Measurements from ENCODE around the gene WDR33. TPM values are rescaled to one million over a fixed set of nuclear protein-coding genes. Genes with fewer than 3 reads are reported as not detected.

WDR33 gene
- total and polyA plus RNA-seq, 10 of the 15 experiments (the other 5 are each of a cell fraction or from before 2014, with no cell fraction given), result 29.2 to 73.8 (median 45.6) TPM

DNA sequence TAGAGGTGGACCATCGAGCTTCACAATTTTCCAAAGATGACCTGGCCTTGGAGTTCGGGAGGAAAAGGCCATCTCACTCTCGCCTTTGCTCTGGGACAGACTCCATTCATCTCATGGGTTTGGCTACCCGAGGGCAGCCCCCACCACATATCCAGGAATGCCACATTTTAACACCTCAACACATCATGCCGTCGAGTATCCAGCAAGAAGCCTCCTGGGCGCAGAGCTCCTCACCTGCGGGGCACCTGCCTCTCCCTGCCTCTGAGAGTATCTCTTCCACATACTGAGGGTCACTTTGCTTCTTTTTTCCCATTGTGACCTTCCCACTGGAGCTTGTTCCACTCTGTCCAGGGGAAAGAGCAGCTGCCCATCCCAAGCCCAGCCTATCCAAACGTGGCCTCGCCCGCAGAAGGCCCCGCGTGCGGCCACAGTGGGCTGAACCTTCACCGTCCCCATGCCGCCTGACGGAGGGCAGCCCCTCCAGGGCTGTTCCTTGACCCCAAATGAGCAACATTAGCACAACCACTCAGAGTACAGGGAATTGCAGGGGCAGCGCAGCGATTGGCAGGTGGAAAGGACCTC is 130.2 kb downstream of the WDR33 start:
- ChIA-PET SMC1A (ENCODE audit: uncharacterized antibody, unreplicated experiment) (interaction anchor here (0.6 kb wide), 1 partner anchor 178 kb away, joined by 3 read pairs; no protein-coding TSS in a partner anchor), RAD21 (ENCODE audit: unreplicated experiment) (no interaction called here), POLR2A (no interaction called here), CTCF (interaction anchor here (1.0 kb wide), 1 partner anchor 45 kb away, joined by 3 read pairs; no protein-coding TSS in a partner anchor)
- no peak overlapping the region for H3K9ac ChIP-seq (ENCODE audit: control insufficient read depth, insufficient read depth, low read length)
- H3K4me3 ChIP-seq, result no peak overlapping the region
- H3K9me3 ChIP-seq (replicated peaks; ENCODE audit: control insufficient read depth, insufficient read depth, low read length), result no peaks in the 10 kb centered on the region
- ATAC-seq (no peak), DNase-seq (ENCODE audit: low read depth, low spot score) (no peak), FAIRE-seq (no peak)
- H4K20me1 ChIP-seq (ENCODE audit: control insufficient read depth, insufficient read depth), result 0 out of 2 replicates have a peak, but pooled peaks cover 3% of the 10 kb centered on the region
- H2AFZ ChIP-seq (ENCODE audit: control insufficient read depth, low read depth, low read length), result no peak overlapping the region
- H3K79me2 ChIP-seq (ENCODE audit: control insufficient read depth, insufficient read depth, low read length), result no peaks in the 10 kb centered on the region
- H3K4me2 ChIP-seq (ENCODE audit: control insufficient read depth, insufficient read depth), result no peak overlapping the region
- no peaks in the 10 kb centered on the region for H3K36me3 ChIP-seq (ENCODE audit: control insufficient read depth in 2 of 2, insufficient read depth in 2 of 2, low read length in 1 of 2)
- 51% methylated on average over 18 of the region's 19 CpGs for WGBS (ENCODE audit: insufficient coverage, insufficient replicate concordance, low lambda C conversion rate, missing lambda C conversion rate)
- no peak overlapping the region for H3K27ac ChIP-seq (ENCODE audit: control insufficient read depth, insufficient read depth)
- intact Hi-C loops (cut with micrococcal nuclease; ENCODE audit: unreplicated experiment) (no loop called here), in situ Hi-C loops (cut with MboI) (no loop called here)
- BruUV-seq (replicated peaks), result no TSS peak
- peaks cover 6 to 9% of the 10 kb centered on the region in 2 experiments for H3K27me3 ChIP-seq (replicated peaks in 1 of 2; ENCODE audit: control insufficient read depth in 2 of 2, insufficient read depth in 2 of 2, low read length in 1 of 2)
- no peaks in the 10 kb centered on the region for H3K4me1 ChIP-seq (ENCODE audit: control insufficient read depth, insufficient read depth, low read length)
- TF ChIP-seq ATF7 (IDR thresholded peaks at IDR 0.05; ENCODE audit: low read depth), result no peak
- TF ChIP-seq CREB1 (IDR thresholded peaks at IDR 0.05; ENCODE audit: low read depth), result no peak
- TF ChIP-seq TBL1XR1 (IDR thresholded peaks at IDR 0.05; ENCODE audit: low read depth, low read length), result no peak
- TF ChIP-seq TCF7 (IDR thresholded peaks at IDR 0.05; ENCODE audit: borderline replicate concordance), result no peak
- no peak for TF ChIP-seq NFXL1 (IDR thresholded peaks at IDR 0.05; ENCODE audit: borderline replicate concordance)
- TF ChIP-seq, protein P1, sequence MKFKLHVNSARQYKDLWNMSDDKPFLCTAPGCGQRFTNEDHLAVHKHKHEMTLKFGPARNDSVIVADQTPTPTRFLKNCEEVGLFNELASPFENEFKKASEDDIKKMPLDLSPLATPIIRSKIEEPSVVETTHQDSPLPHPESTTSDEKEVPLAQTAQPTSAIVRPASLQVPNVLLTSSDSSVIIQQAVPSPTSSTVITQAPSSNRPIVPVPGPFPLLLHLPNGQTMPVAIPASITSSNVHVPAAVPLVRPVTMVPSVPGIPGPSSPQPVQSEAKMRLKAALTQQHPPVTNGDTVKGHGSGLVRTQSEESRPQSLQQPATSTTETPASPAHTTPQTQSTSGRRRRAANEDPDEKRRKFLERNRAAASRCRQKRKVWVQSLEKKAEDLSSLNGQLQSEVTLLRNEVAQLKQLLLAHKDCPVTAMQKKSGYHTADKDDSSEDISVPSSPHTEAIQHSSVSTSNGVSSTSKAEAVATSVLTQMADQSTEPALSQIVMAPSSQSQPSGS (IDR thresholded peaks at IDR 0.05; ENCODE audit: low read length), result no peak
- no peak for TF ChIP-seq ZNF274 (IDR thresholded peaks at IDR 0.05; ENCODE audit: insufficient read depth, insufficient read length)
- TF ChIP-seq POU2F2 (IDR thresholded peaks at IDR 0.05; ENCODE audit: borderline replicate concordance, low read depth, low read length), result no peak
- no peak for TF ChIP-seq IRF3 (IDR thresholded peaks at IDR 0.05)
- no peak for TF ChIP-seq BCL3 (IDR thresholded peaks at IDR 0.05; ENCODE audit: borderline replicate concordance, insufficient read depth, low read depth, low read length, poor library complexity, severe bottlenecking)
- TF ChIP-seq KAT2A (conservative IDR thresholded peaks at IDR 0.05; ENCODE audit: control insufficient read depth, low read depth, low read length), result no peak
- no peak for TF ChIP-seq SREBF2 (IDR thresholded peaks at IDR 0.05; ENCODE audit: low read length)
